ENCODE results near the gene ADGRG4. TPM values are rescaled to one million over a fixed set of nuclear protein-coding genes. Genes with fewer than 3 reads are reported as not detected.

ADGRG4 gene
- total RNA-seq, 6 experiments from 2014 or later, result 0.05 TPM; not detected in 5

DNA sequence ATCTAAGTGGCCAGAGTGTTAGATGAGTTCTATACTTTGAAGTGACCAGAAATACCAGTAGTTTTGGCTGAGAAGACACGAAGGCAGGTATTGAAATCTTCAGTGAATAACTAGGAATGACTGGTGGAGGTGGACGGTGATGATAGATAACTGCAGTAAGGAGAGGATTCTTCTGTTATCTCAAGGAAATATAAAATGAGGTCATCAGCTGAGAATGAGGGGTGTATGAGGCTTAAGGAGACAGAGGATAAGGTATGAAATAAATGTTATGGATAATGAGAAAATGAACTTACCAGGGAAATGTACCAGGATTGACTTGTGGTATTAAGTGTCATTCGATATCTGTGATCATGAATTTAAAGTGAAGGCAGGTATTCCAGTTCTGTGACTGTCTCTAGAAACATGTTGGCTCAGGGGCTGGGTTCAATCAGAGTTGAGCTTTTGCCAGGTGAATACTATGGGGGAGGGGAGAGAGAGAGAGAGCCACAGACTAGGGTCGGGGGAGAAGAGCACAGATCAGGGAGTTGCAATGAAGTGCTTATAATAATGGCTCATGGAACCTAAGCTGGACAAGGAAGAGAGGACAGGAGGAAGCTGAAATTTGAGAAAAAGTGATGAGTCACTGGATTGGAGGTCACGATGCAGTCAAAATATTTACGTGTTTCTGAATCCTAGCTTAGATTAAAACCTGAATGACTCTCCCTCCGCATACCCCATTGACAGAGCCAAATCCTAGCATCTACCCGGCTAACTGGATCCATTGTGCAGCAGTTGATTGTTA lies 149.5 kb downstream of the ADGRG4 start:
- Mint-ChIP-seq H3K4me1 (ENCODE audit: low read depth) (no peaks in the 10 kb centered on the region), H3K36me3 (ENCODE audit: low read depth) (no peaks in the 10 kb centered on the region), H3K27me3 (ENCODE audit: insufficient read depth) (no peaks in the 10 kb centered on the region)

DNA sequence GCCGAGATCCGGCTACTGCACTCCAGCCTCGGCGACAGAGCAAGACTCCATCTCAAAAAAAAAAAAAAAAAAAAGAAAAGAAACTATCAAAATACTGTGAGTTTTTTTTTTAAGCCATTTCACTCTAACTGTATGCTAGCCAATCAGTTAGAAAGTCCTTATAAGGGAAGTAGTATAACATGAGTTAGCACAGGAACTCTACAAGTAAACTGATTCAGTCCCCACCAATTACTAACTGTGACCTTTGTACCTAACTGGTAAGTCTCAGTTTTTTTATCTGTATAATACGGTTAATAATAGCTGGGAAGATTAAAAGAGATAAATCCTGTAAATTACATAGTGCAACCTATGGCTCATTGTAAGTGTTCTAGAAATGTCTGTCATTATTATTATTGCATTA lies 151.9 kb downstream of the ADGRG4 start:
- no peak for DNase-seq
- Mint-ChIP-seq H3K27me3 (ENCODE audit: insufficient read depth) (no peaks in the 10 kb centered on the region), H3K27ac (no peak overlapping the region), H3K4me3 (no peak overlapping the region), H3K9me3 (no peaks in the 10 kb centered on the region), H3K36me3 (ENCODE audit: low read depth) (no peaks in the 10 kb centered on the region), H3K4me1 (ENCODE audit: low read depth) (no peaks in the 10 kb centered on the region)
- TF ChIP-seq, protein P1, sequence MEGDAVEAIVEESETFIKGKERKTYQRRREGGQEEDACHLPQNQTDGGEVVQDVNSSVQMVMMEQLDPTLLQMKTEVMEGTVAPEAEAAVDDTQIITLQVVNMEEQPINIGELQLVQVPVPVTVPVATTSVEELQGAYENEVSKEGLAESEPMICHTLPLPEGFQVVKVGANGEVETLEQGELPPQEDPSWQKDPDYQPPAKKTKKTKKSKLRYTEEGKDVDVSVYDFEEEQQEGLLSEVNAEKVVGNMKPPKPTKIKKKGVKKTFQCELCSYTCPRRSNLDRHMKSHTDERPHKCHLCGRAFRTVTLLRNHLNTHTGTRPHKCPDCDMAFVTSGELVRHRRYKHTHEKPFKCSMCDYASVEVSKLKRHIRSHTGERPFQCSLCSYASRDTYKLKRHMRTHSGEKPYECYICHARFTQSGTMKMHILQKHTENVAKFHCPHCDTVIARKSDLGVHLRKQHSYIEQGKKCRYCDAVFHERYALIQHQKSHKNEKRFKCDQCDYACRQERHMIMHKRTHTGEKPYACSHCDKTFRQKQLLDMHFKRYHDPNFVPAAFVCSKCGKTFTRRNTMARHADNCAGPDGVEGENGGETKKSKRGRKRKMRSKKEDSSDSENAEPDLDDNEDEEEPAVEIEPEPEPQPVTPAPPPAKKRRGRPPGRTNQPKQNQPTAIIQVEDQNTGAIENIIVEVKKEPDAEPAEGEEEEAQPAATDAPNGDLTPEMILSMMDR (IDR thresholded peaks at IDR 0.05), result no peak

More for the DNA sequence above, 149.5 kb downstream of the ADGRG4 start:
- Mint-ChIP-seq H3K4me3 (no peak overlapping the region), H3K9me3 (no peaks in the 10 kb centered on the region), H3K27ac (no peak overlapping the region)
- no peak for DNase-seq
- TF ChIP-seq, protein P1 (IDR thresholded peaks at IDR 0.05), result no peak

DNA sequence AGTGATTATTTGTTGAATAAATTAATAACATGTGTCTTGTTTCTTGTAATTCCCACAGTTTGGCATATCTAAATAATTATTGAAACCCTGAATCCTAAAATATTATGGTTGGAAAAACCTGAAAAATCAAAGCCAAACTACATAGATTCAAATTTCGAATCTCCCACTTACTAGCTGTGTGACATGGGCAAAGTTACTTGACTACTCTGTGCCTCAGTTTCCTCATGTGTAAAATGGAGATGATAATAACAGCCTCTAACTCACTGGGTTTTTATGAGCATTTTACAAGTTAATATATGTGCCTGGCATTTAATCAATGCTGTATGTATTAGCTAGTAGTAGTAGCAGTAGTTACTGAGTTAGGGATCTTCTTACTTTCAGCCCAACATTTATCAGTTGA lies 152.4 kb downstream of the ADGRG4 start:
- Mint-ChIP-seq H3K36me3 (ENCODE audit: low read depth) (no peaks in the 10 kb centered on the region), H3K9me3 (no peaks in the 10 kb centered on the region), H3K27ac (no peak overlapping the region), H3K4me1 (ENCODE audit: low read depth) (no peaks in the 10 kb centered on the region), H3K4me3 (no peak overlapping the region), H3K27me3 (ENCODE audit: insufficient read depth) (no peaks in the 10 kb centered on the region)
- no peak for DNase-seq
- TF ChIP-seq, protein P1 (IDR thresholded peaks at IDR 0.05), result no peak

DNA sequence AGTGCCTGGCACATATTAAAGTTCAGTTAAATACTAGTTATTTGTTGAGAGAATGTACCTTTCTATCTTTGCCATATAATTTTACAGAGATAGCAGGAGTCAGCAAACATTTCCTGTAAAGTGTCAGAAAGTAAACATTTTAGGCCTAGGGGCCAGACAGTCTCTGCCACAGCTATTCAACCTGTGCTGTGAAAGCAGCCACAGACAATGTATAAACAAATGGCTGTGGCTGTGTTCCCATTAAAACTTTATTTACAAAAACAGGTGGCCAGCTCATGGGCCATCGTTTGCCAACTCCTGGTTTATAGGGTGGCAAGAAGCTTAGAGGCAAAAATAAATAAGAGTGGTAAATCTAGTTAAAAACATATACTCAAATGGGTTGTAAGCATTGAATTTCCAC lies 153.0 kb downstream of the ADGRG4 start:
- no peaks in the 10 kb centered on the region for H3K27me3 Mint-ChIP-seq (ENCODE audit: insufficient read depth)
- no peak overlapping the region for H3K27ac Mint-ChIP-seq
- no peaks in the 10 kb centered on the region for H3K36me3 Mint-ChIP-seq (ENCODE audit: low read depth)
- no peaks in the 10 kb centered on the region for H3K4me1 Mint-ChIP-seq (ENCODE audit: low read depth)
- no peaks in the 10 kb centered on the region for H3K9me3 Mint-ChIP-seq
- DNase-seq, result no peak
- TF ChIP-seq, protein P1 (IDR thresholded peaks at IDR 0.05), result no peak
- H3K4me3 Mint-ChIP-seq, result no peak overlapping the region

DNA sequence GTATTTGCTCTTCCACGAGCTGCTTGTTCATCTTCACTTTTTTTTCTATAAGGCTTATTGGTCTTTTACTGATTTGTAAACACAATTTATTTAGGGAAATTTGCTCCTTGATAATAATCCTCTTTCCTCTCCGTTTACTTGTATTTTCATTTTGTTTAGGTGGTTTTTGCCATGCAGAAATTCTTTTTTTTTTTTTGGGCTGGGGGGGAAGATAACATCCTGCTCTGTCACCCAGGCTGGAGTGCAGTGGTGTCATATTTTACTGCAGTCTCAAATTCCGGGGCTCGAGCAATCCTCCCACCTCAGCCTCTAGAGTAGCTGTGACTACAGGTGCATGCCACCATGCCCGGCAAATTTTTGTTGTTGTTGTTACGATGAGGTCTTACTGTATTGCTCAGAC lies 155.4 kb downstream of the ADGRG4 start:
- H3K27me3 Mint-ChIP-seq (ENCODE audit: insufficient read depth), result no peaks in the 10 kb centered on the region
- TF ChIP-seq, protein P1 (IDR thresholded peaks at IDR 0.05), result no peak
- no peak for DNase-seq
- H3K27ac Mint-ChIP-seq, result no peak overlapping the region
- H3K4me1 Mint-ChIP-seq (ENCODE audit: low read depth), result no peaks in the 10 kb centered on the region
- H3K4me3 Mint-ChIP-seq, result no peak overlapping the region
- H3K9me3 Mint-ChIP-seq, result no peaks in the 10 kb centered on the region
- no peaks in the 10 kb centered on the region for H3K36me3 Mint-ChIP-seq (ENCODE audit: low read depth)

All from HFFc6 (cell line).